ENCODE results near the gene CD1E.

GRCh38 chr1:158390331-158390730, 36.6 kb downstream of the CD1E start:
- TF ChIP-seq CTCF (IDR thresholded peaks at IDR 0.05) (no peak), POLR2AphosphoS5 (IDR thresholded peaks at IDR 0.05) (no peak)
